Measurements from ENCODE around the gene SDK1. TPM values are rescaled to one million over a fixed set of nuclear protein-coding genes. Genes with fewer than 3 reads are reported as not detected.

SDK1 gene
- total and polyA plus RNA-seq, 2 of the 8 experiments (the other 6 are each of a cell fraction or from before 2014, with no cell fraction given) = 3.3 to 7.2 TPM

DNA sequence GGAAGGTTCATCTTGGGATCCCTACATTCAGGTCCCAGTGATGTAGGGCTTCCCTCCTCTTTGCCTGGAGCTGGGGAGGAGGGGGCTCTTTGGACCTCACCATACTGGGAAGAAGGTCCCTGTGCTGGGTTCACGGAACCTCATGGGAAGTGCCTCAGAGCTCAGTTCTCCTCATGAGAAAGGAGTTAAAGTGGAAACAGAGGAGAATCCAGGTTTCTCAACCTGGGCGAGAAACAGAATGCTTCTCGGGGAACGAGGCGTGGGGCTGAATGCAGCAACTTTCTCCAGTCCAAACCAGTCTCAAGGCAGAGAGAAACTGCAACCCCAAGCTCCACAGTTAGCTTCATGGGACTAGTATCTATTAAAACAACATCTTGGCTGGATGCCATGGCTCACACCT lies 998.4 kb downstream of the SDK1 start:
- ChIA-PET CTCF (ENCODE audit: partially characterized antibody) (interaction anchor here (1.3 kb wide), 1 partner anchor 72 kb away, joined by 3 read pairs; no protein-coding TSS in a partner anchor), POLR2A (ENCODE audit: partially characterized antibody) (no interaction called here)
- H3K56ac ChIP-seq (replicated peaks; ENCODE audit: insufficient read length, low read depth, low read length) = no peak overlapping the region
- no peak overlapping the region for H3K4me3 ChIP-seq (ENCODE audit: extremely low read depth in 1 of 4, insufficient read depth in 2 of 4, low read depth in 3 of 4, low read length in 4 of 4)
- DNase-seq (ENCODE audit: low read depth in 1 of 2, low spot score in 2 of 2) (peak in 1 of 2 experiments; percentile 8), FAIRE-seq (no peak)
- no peak overlapping the region for H2BK20ac ChIP-seq (ENCODE audit: low read length)
- H3K4me1 ChIP-seq (replicated peaks in 1 of 4; ENCODE audit: control insufficient read depth in 3 of 4, insufficient read depth in 4 of 4, low read length in 3 of 4) = no peaks in the 10 kb centered on the region
- no peak overlapping the region for H2BK12ac ChIP-seq (ENCODE audit: low read depth, low read length)
- no peak overlapping the region for H2BK15ac ChIP-seq (ENCODE audit: low read length)
- no peaks in the 10 kb centered on the region for H3K79me2 ChIP-seq (ENCODE audit: control insufficient read depth in 1 of 2, insufficient read depth in 2 of 2, low read length in 2 of 2)
- H3K23me2 ChIP-seq (ENCODE audit: low read depth, low read length) = no peaks in the 10 kb centered on the region
- H3K27me3 ChIP-seq (replicated peaks in 1 of 4; ENCODE audit: control insufficient read depth in 3 of 4, extremely low read depth in 1 of 4, insufficient read depth in 3 of 4, low read length in 3 of 4) = no peaks in the 10 kb centered on the region
- H3K4me2 ChIP-seq (ENCODE audit: insufficient read depth in 1 of 2, low read depth in 2 of 2, low read length in 2 of 2) = no peak overlapping the region
- H2BK5ac ChIP-seq (ENCODE audit: low read depth, low read length) = no peak overlapping the region
- no peak overlapping the region for H2AK5ac ChIP-seq (ENCODE audit: low read depth, low read length)
- no peaks in the 10 kb centered on the region for H3K79me1 ChIP-seq (ENCODE audit: low read depth, low read length)
- H4K5ac ChIP-seq (ENCODE audit: insufficient read length, low read depth, low read length) = no peak overlapping the region
- H3K23ac ChIP-seq (ENCODE audit: insufficient read length) = no peak overlapping the region
- H3K18ac ChIP-seq (ENCODE audit: extremely low read depth, low read length) = no peak overlapping the region
- 85% methylated on average over 5 of the region's 5 CpGs; no CpG with 5 or more reads in 1 of the 2 experiments for WGBS, 2 experiments (ENCODE audit: extremely low coverage in 1 of 2, insufficient coverage in 1 of 2, insufficient read length in 1 of 2, insufficient replicate concordance in 2 of 2, low coverage in 1 of 2, low lambda C conversion rate in 2 of 2, missing lambda C conversion rate in 1 of 2)
- no peak overlapping the region for H4K91ac ChIP-seq (replicated peaks; ENCODE audit: insufficient read length, low read length)
- peaks cover 13 to 43% of the 10 kb centered on the region in 2 experiments; a peak in 3 of 4 replicates for H3K9me3 ChIP-seq (ENCODE audit: insufficient read depth in 2 of 2, low read depth in 1 of 2, low read length in 1 of 2)
- H3K14ac ChIP-seq (ENCODE audit: insufficient read length) = no peak overlapping the region
- H3K36me3 ChIP-seq (ENCODE audit: control insufficient read depth in 2 of 4, insufficient read depth in 4 of 4, low read length in 3 of 4) = no peaks in the 10 kb centered on the region
- no peak overlapping the region for H3K27ac ChIP-seq (ENCODE audit: low read depth, low read length)
- no peaks in the 10 kb centered on the region for H4K20me1 ChIP-seq (replicated peaks in 1 of 2; ENCODE audit: control insufficient read depth in 1 of 2, insufficient read depth in 2 of 2, low read length in 2 of 2)
- H4K8ac ChIP-seq (ENCODE audit: extremely low read depth, insufficient read depth, low read length) = no peak overlapping the region
- H3K9ac ChIP-seq (replicated peaks in 1 of 4; ENCODE audit: extremely low read depth in 1 of 4, low read depth in 3 of 4, low read length in 3 of 4) = no peak overlapping the region
- no peak overlapping the region for H3K4ac ChIP-seq (replicated peaks; ENCODE audit: insufficient read length, low read depth, low read length)
- no peak overlapping the region for H2BK120ac ChIP-seq (replicated peaks; ENCODE audit: low read depth, low read length)
- no peak overlapping the region for H2AFZ ChIP-seq (ENCODE audit: low read length)
- TF ChIP-seq EGR1 (IDR thresholded peaks at IDR 0.05; ENCODE audit: borderline replicate concordance, low read depth, low read length) = no peak
- no peak for TF ChIP-seq POU5F1 (IDR thresholded peaks at IDR 0.05; ENCODE audit: low read depth, low read length)
- TF ChIP-seq CEBPB (IDR thresholded peaks at IDR 0.05; ENCODE audit: low read depth, low read length) = no peak
- no peak for TF ChIP-seq YY1 (IDR thresholded peaks at IDR 0.05; ENCODE audit: low read depth, low read length)
- TF ChIP-seq NANOG (IDR thresholded peaks at IDR 0.05; ENCODE audit: insufficient read depth, low read depth, low read length, poor library complexity, severe bottlenecking) = no peak
- TF ChIP-seq TAF1 (IDR thresholded peaks at IDR 0.05; ENCODE audit: low read depth, low read length) = no peak
- no peak for TF ChIP-seq RBBP5 (IDR thresholded peaks at IDR 0.05; ENCODE audit: borderline replicate concordance, low read depth, low read length)
- no peak for TF ChIP-seq POLR2AphosphoS5 (IDR thresholded peaks at IDR 0.05; ENCODE audit: low read depth, low read length)
- no peak for TF ChIP-seq KDM4A (IDR thresholded peaks at IDR 0.05; ENCODE audit: low read depth, low read length, severe bottlenecking)
- TF ChIP-seq CHD2 (IDR thresholded peaks at IDR 0.05; ENCODE audit: low read length) = no peak
- no peak for TF ChIP-seq POLR2A (IDR thresholded peaks at IDR 0.05; ENCODE audit: control extremely low read depth in 1 of 2, low read depth in 2 of 2, low read length in 2 of 2)
- no peak for TF ChIP-seq GTF2F1 (IDR thresholded peaks at IDR 0.05; ENCODE audit: borderline replicate concordance, low read depth, low read length)
- TF ChIP-seq RFX5 (IDR thresholded peaks at IDR 0.05; ENCODE audit: borderline replicate concordance, low read depth, low read length) = no peak
- no peak for TF ChIP-seq HDAC6 (IDR thresholded peaks at IDR 0.05; ENCODE audit: low read depth, low read length)
- TF ChIP-seq, protein P1, sequence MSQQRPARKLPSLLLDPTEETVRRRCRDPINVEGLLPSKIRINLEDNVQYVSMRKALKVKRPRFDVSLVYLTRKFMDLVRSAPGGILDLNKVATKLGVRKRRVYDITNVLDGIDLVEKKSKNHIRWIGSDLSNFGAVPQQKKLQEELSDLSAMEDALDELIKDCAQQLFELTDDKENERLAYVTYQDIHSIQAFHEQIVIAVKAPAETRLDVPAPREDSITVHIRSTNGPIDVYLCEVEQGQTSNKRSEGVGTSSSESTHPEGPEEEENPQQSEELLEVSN (IDR thresholded peaks at IDR 0.05) = no peak
- TF ChIP-seq ZNF274 (IDR thresholded peaks at IDR 0.05; ENCODE audit: borderline replicate concordance, extremely low read depth, low read length) = no peak
